GM23248 (cell line): ENCODE results near the gene ASXL1. TPM values are rescaled to one million over a fixed set of nuclear protein-coding genes. Genes with fewer than 3 reads are reported as not detected.
A peak's percentile ranks its signal among the peaks of the same experiment; 100 is the strongest.

Source experiments
- DNase-seq: peaks from one replicate; pipeline ENCODE4 v3.0.0-alpha.2; 2015
- H2AFZ ChIP-seq: fragments of 200-600 bp; sonication (generic); 2 replicates; pipeline ENCODE4 v1.6.1; 2016; ENCODE audit warnings: antibody characterized with exemption
- H3F3A ChIP-seq: fragments of 200-600 bp; sonication (generic); 2 replicates; pipeline ENCODE4 v1.6.1; 2016; ENCODE audit warnings: mild to moderate bottlenecking, antibody characterized with exemption, mixed run types; ENCODE audit not compliant: insufficient read depth
- H3K27ac ChIP-seq: fragments of 200-600 bp; sonication (generic); 2 replicates; pipeline ENCODE4 v1.5.1; 2016; ENCODE audit warnings: mild to moderate bottlenecking
- H3K27me3 ChIP-seq: fragments of 200-600 bp; sonication (generic); replicated peaks from 2 replicates; pipeline ENCODE4 v1.6.1; 2016; ENCODE audit warnings: mild to moderate bottlenecking; ENCODE audit not compliant: insufficient read depth
- H3K36me3 ChIP-seq: fragments of 200-600 bp; sonication (generic); 2 replicates; pipeline ENCODE4 v1.6.1; 2016; ENCODE audit warnings: low read depth, mild to moderate bottlenecking
- H3K4me1 ChIP-seq: fragments of 200-600 bp; sonication (generic); 2 replicates; pipeline ENCODE4 v1.6.1; 2016; ENCODE audit warnings: mild to moderate bottlenecking; ENCODE audit not compliant: insufficient read depth
- H3K4me2 ChIP-seq: fragments of 200-600 bp; sonication (generic); one replicate; pipeline ENCODE4 v1.6.1; 2016; ENCODE audit warnings: mild to moderate bottlenecking; ENCODE audit not compliant: unreplicated experiment
- H3K4me3 ChIP-seq: fragments of 200-600 bp; sonication (generic); 2 replicates; pipeline ENCODE4 v1.5.1; 2016; ENCODE audit warnings: mild to moderate bottlenecking
- H3K79me2 ChIP-seq: fragments of 200-600 bp; sonication (generic); 2 replicates; pipeline ENCODE4 v1.6.1; 2016; ENCODE audit warnings: mild to moderate bottlenecking; ENCODE audit not compliant: insufficient read depth
- H3K9ac ChIP-seq: fragments of 200-600 bp; sonication (generic); 2 replicates; pipeline ENCODE4 v1.6.1; 2016; ENCODE audit warnings: mild to moderate bottlenecking
- H3K9me2 ChIP-seq: fragments of 200-600 bp; sonication (generic); 2 replicates; pipeline ENCODE4 v1.6.1; 2016; ENCODE audit warnings: mixed run types, mild to moderate bottlenecking, moderate library complexity; ENCODE audit not compliant: insufficient read depth
- H3K9me3 ChIP-seq: fragments of 200-600 bp; sonication (generic); one replicate; pipeline ENCODE4 v1.6.1; 2017; ENCODE audit warnings: low read depth
- H4K20me1 ChIP-seq: fragments of 200-600 bp; sonication (generic); 2 replicates; pipeline ENCODE4 v1.6.0; 2016; ENCODE audit not compliant: insufficient read depth
- EZH2 ChIP-seq: fragments of 200-600 bp; sonication (generic); IDR thresholded peaks from 2 replicates; pipeline ENCODE4 v1.6.1; 2018; ENCODE audit warnings: antibody characterized with exemption, mild to moderate bottlenecking; ENCODE audit not compliant: insufficient read depth, poor library complexity, severe bottlenecking
- EZH2phosphoT487 ChIP-seq: fragments of 200-600 bp; sonication (generic); IDR thresholded peaks from 2 replicates; pipeline ENCODE4 v1.6.1; 2018; ENCODE audit warnings: antibody characterized with exemption, moderate library complexity, mild to moderate bottlenecking, low read depth; ENCODE audit not compliant: insufficient read depth
- WGBS, 2 experiments: methylation state at CpG; one replicate each; pipeline ENCODE4 v1.1.6; 2015 to 2017; ENCODE audit warnings: low lambda C conversion rate in 2 of 2, low coverage in 1 of 2; ENCODE audit errors: missing lambda C conversion rate in 2 of 2; 5-methylcytosine and 5-hydroxymethylcytosine counted together
- in situ Hi-C: fragments of 300-500 bp; cut with MboI; formaldehyde crosslinking; loops from 2 replicates; pipeline ENCODE4 v1.15.0; 2020
- polyA plus RNA-seq: library from polyadenylated mRNA; unstranded; fragments of >200 nt; fragmentation: Nextera tagmentation; extraction: Ambion mirVana; gene quantifications from 2 replicates; pipeline ENCODE4 v1.2.1, GENCODE V29; 2016
- total RNA-seq: library from RNA; depleted of rRNA; stranded (reverse); fragments of >200 nt; shearing (Covaris generic); gene quantifications from 2 replicates; pipeline ENCODE4 v1.2.3, GENCODE V29; 2014

The ASXL1 gene
- total and polyA plus RNA-seq, 2 experiments from 2014 or later = 13.8 to 39.9 TPM

DNA sequence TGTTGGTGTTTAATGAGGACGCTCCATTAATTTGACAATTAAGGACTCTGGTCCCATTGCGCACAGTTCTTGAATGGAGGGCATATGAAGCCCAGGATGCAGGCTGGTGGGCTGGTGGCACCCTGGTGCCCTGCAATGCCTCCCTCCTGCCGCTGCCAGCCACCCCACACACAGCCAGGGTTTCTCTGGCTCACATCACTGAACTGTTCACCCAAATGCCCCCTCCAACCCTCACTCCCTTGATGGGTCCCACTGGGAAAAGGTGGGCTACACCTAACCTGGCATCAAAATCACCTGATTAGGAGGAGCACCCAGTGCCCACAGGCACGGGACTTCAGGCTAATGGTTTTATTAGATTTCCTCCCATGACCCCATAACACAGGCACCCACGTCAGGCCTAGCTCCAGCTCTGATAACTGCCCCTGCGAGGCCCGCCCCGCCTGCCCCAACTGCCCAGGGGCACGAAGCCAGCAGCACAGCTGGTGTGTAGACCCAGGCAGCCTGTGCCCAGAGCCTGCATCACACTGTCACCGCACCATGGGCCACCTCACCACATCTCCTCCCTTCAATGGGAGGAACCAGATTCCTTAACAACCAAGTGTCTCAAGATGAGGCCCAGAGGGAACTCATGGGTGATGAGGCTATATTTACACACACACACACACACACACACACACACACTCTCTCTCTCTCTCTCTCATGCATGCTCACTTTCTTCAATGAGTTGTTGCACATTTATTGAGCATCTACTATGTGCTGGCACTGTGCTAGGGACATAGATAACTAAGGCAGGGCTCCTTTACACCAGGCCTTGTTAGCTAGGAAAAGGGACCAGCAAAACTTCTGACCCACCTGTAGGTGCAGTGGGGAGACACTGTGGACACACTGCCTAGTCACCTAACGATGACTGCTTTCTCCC, 119.7 kb downstream of the ASXL1 start:
- peaks cover 20% of the 10 kb centered on the region for H3K4me1 ChIP-seq
- H3K36me3 ChIP-seq = no peaks in the 10 kb centered on the region
- H3K9me3 ChIP-seq = no peaks in the 10 kb centered on the region
- H3K9me2 ChIP-seq = no peaks in the 10 kb centered on the region
- in situ Hi-C loops = no loop called here
- H3K27me3 ChIP-seq = no peaks in the 10 kb centered on the region
- peak; percentile 30 for DNase-seq
- H3K27ac ChIP-seq = no peak overlapping the region
- no peak for TF ChIP-seq EZH2
- TF ChIP-seq EZH2phosphoT487 = no peak
- H3K9ac ChIP-seq = no peak overlapping the region
- H3K79me2 ChIP-seq = peaks cover 73% of the 10 kb centered on the region
- H2AFZ ChIP-seq = no peak overlapping the region
- WGBS, 2 experiments = 94 to 95% methylated on average over 11 of the region's 11 CpGs
- no peaks in the 10 kb centered on the region for H3F3A ChIP-seq
- H3K4me2 ChIP-seq = no peak overlapping the region
- H4K20me1 ChIP-seq = no peaks in the 10 kb centered on the region
- no peak overlapping the region for H3K4me3 ChIP-seq

DNA sequence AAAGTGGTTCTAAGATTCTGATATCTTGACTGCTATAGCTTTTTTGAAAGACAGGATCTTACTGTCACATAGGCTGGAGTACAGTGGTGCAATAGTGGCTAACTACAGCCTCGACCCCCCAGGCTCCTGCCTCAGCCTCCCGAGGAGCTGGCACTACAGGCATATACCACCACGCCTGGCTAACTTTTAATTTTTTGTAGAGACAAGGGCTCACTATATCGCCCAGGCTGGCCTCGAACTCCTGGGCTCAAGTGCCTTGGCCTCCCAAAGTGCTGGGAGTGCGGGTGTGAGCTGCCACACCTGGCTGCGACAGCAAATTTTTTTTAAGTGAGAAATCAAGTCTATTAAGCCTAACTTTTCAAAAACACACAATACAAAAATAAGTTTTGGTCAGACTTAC, 120.4 kb downstream of the ASXL1 start:
- 94 to 99% methylated on average over 7 of the region's 7 CpGs for WGBS, 2 experiments
- H3K27me3 ChIP-seq = no peaks in the 10 kb centered on the region
- H3K4me1 ChIP-seq = peaks cover 20% of the 10 kb centered on the region
- peaks cover 68% of the 10 kb centered on the region for H3K79me2 ChIP-seq
- H2AFZ ChIP-seq = no peak overlapping the region
- no peak overlapping the region for H3K9ac ChIP-seq
- no peaks in the 10 kb centered on the region for H3K9me2 ChIP-seq
- no peak overlapping the region for H3K4me2 ChIP-seq
- H3K27ac ChIP-seq = no peak overlapping the region
- in situ Hi-C loops = no loop called here
- H3K36me3 ChIP-seq = no peaks in the 10 kb centered on the region
- no peaks in the 10 kb centered on the region for H3F3A ChIP-seq
- no peak for DNase-seq
- H3K9me3 ChIP-seq = no peaks in the 10 kb centered on the region
- TF ChIP-seq EZH2 = no peak
- TF ChIP-seq EZH2phosphoT487 = no peak
- H3K4me3 ChIP-seq = no peak overlapping the region
- H4K20me1 ChIP-seq = no peaks in the 10 kb centered on the region

DNA sequence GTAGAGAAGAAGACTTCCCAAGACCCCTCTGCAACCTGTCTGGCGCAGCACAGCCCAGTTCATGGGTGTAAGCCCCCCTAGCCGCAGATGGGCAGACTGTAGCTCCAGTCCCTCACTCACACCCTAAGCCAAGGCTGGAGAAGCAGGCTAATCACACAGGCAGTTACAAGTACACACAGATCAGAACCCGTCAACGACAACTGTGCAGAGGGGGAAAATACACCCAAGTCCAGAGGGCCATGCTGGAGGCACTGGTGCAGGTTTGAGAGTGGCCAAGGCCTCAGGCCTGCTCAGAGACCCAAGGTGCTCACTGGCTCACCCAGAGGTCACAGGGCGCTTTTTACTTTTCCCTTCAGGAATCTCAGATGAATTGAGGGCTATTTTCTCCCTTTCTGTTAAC, 120.9 kb downstream of the ASXL1 start:
- Histone ChIP-seq H3K4me2 (no peak overlapping the region), H4K20me1 (no peaks in the 10 kb centered on the region), H3K27ac (no peak overlapping the region), H3K4me3 (no peak overlapping the region), H3K9ac (no peak overlapping the region), H3F3A (no peaks in the 10 kb centered on the region), H3K27me3 (no peaks in the 10 kb centered on the region), H3K9me2 (no peaks in the 10 kb centered on the region), H3K36me3 (no peaks in the 10 kb centered on the region), H3K9me3 (no peaks in the 10 kb centered on the region), H3K4me1 (peaks cover 20% of the 10 kb centered on the region), H2AFZ (no peak overlapping the region), H3K79me2 (peaks cover 64% of the 10 kb centered on the region)
- TF ChIP-seq EZH2 = no peak
- TF ChIP-seq EZH2phosphoT487 = no peak
- in situ Hi-C loops = no loop called here
- no peak for DNase-seq
- WGBS, 2 experiments = 93 to 99% methylated on average over 5 of the region's 5 CpGs

DNA sequence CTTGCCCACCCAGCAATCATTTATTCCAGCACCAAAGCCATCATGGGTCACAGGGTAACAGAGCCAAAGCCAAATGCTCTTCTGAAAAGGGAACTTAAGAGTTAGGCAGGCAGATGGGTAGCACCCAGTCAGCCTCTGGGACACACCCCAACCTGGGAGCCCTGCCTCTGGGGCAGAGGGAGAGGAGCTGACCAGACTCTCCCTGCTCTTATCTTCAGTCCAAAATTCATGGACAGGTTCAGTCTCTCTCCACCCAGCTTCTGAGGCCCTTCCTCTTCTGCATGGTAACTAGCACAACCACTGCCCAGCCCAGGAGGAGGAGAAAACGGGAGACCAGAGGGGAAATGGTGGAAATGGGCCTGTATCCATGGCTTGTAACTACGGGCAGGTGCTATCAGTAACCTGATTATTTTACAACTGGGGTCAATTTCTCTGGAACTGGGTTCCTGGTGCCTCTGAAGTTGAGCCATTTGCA, 121.6 kb downstream of the ASXL1 start:
- no peak for DNase-seq
- H3K9ac ChIP-seq = no peak overlapping the region
- no peak for TF ChIP-seq EZH2
- no peak for TF ChIP-seq EZH2phosphoT487
- no peaks in the 10 kb centered on the region for H3K9me3 ChIP-seq
- H3K4me1 ChIP-seq = peaks cover 14% of the 10 kb centered on the region
- H3K79me2 ChIP-seq = peaks cover 57% of the 10 kb centered on the region
- H3K27ac ChIP-seq = no peak overlapping the region
- H4K20me1 ChIP-seq = no peaks in the 10 kb centered on the region
- no peaks in the 10 kb centered on the region for H3K36me3 ChIP-seq
- H3F3A ChIP-seq = 0 out of 2 replicates have a peak, but pooled peaks cover 2% of the 10 kb centered on the region
- no peak overlapping the region for H3K4me3 ChIP-seq
- no peak overlapping the region for H2AFZ ChIP-seq
- H3K27me3 ChIP-seq = no peaks in the 10 kb centered on the region
- H3K4me2 ChIP-seq = no peak overlapping the region
- in situ Hi-C loops = no loop called here
- H3K9me2 ChIP-seq = no peaks in the 10 kb centered on the region
- 52 to 74% methylated on average over 2 of the region's 2 CpGs for WGBS, 2 experiments
